Mucosa of rectum (tissue), 2 donors: ENCODE data around the gene RAD51B.

ENCODE experiments used
- H3K27ac ChIP-seq, 2 donors: one replicate each; pipeline ENCODE4 v1.7.0; 2013; ENCODE audit warnings: inconsistent platforms in 2 of 2, low read depth in 2 of 2, low read length in 2 of 2
- H3K27me3 ChIP-seq, 2 donors: one replicate each; pipeline ENCODE4 v1.7.0; 2013; ENCODE audit warnings: low read length in 2 of 2; ENCODE audit not compliant: control insufficient read depth in 2 of 2, insufficient read depth in 2 of 2
- H3K36me3 ChIP-seq, 2 donors: one replicate each; pipeline ENCODE4 v1.7.0; 2013; ENCODE audit warnings: low read length in 2 of 2; ENCODE audit not compliant: control insufficient read depth in 2 of 2, insufficient read depth in 2 of 2
- H3K4me1 ChIP-seq, 2 donors: one replicate each; pipeline ENCODE4 v1.7.0; 2013; ENCODE audit warnings: low read length in 2 of 2, mild to moderate bottlenecking in 1 of 2; ENCODE audit not compliant: control insufficient read depth in 2 of 2, insufficient read depth in 2 of 2
- H3K4me3 ChIP-seq, 2 donors: one replicate each; pipeline ENCODE4 v1.7.0; 2013; ENCODE audit warnings: low read length in 2 of 2
- H3K9ac ChIP-seq, 2 donors: one replicate each; pipeline ENCODE4 v1.7.0; 2013; ENCODE audit warnings: low read length in 2 of 2, low read depth in 1 of 2, mild to moderate bottlenecking in 1 of 2
- H3K9me3 ChIP-seq, 2 donors: one replicate each; pipeline ENCODE4 v1.7.0; 2013; ENCODE audit warnings: low read length in 2 of 2; ENCODE audit not compliant: control insufficient read depth in 2 of 2
- donor health status: healthy.
- donor health status: Normal muscosa, but diverticular disease.

RAD51B gene

GRCh38 chr14:68552602-68553001, 733.0 kb downstream of the RAD51B start:
- no peaks in the 10 kb centered on the region for H3K27me3 ChIP-seq
- peaks cover 9 to 16% of the 10 kb centered on the region in 2 donors for H3K4me1 ChIP-seq
- no peaks in the 10 kb centered on the region for H3K36me3 ChIP-seq
- peak overlapping the region in 1 of 2 donors; percentile 48 for H3K27ac ChIP-seq
- H3K4me3 ChIP-seq = no peak overlapping the region
- no peaks in the 10 kb centered on the region for H3K9me3 ChIP-seq
- H3K9ac ChIP-seq = no peak overlapping the region

GRCh38 chr14:68553311-68553710, 733.7 kb downstream of the RAD51B start:
- Histone ChIP-seq H3K4me1 (peaks cover 9 to 13% of the 10 kb centered on the region in 2 donors), H3K9ac (no peak overlapping the region), H3K27ac (peak overlapping the region; percentile 45 to 48)

DNA sequence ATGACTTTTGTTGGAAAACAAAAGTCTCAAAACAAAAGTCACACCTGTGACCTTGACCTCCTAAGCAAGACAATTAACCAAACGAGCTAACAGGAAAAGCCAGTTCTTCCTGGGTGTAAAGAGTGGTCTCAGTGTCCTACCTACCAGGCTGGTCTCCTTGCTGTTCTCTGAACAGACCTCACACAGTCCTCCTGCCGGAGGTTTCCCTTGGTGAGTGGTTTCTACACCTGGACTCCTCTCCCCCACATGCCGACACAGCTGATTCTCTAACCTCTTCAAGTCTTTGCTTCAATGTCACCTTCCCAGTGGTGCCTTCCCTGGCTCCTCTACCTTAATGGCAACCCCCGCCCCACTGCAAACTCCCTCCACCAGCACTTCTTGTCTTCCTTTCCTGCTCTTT, 734.7 kb downstream of the RAD51B start:
- Histone ChIP-seq H3K27ac (no peak overlapping the region), H3K9me3 (no peaks in the 10 kb centered on the region), H3K4me3 (no peak overlapping the region), H3K4me1 (peaks cover 2 to 13% of the 10 kb centered on the region in 2 donors), H3K9ac (no peak overlapping the region), H3K27me3 (no peaks in the 10 kb centered on the region), H3K36me3 (no peaks in the 10 kb centered on the region)

More at GRCh38 chr14:68553311-68553710, 733.7 kb downstream of the RAD51B start:
- no peak overlapping the region for H3K4me3 ChIP-seq
- H3K9me3 ChIP-seq = no peaks in the 10 kb centered on the region
- H3K27me3 ChIP-seq = no peaks in the 10 kb centered on the region
- no peaks in the 10 kb centered on the region for H3K36me3 ChIP-seq

DNA sequence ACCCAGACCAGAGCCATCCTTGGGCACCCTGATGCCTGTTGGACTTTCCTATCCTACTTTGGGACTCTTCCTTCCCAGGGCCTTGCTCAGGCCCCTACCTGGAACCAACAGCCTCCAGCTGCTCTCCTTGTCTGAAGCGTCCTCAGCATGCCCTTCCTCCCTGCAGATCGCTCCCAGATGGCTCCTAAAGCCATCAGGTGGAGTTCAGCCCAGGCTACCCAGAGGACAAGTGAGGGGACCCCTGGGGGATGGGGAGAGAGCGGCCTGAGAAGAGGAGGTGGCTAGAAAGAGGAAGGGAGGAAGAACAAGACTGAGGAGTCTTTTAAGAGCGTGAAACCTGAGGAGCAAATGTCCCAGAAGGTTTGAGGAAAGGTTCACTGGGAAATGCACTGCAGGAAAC, 736.7 kb downstream of the RAD51B start:
- H3K4me1 ChIP-seq = peaks cover 2 to 5% of the 10 kb centered on the region in 2 donors
- no peak overlapping the region for H3K27ac ChIP-seq
- H3K27me3 ChIP-seq = no peaks in the 10 kb centered on the region
- H3K4me3 ChIP-seq = no peak overlapping the region
- H3K9ac ChIP-seq = no peak overlapping the region
- no peaks in the 10 kb centered on the region for H3K36me3 ChIP-seq
- H3K9me3 ChIP-seq = no peaks in the 10 kb centered on the region

- Histone ChIP-seq H3K36me3 (no peaks in the 10 kb centered on the region), H3K9me3 (no peaks in the 10 kb centered on the region), H3K4me1 (peaks cover 2 to 3% of the 10 kb centered on the region in 2 donors), H3K4me3 (no peak overlapping the region), H3K9ac (no peak overlapping the region), H3K27me3 (no peaks in the 10 kb centered on the region), H3K27ac (no peak overlapping the region)
Observed at GRCh38 chr14:68557648-68558047, 738.1 kb downstream of the RAD51B start.

- Histone ChIP-seq H3K9ac (no peak overlapping the region), H3K27me3 (no peaks in the 10 kb centered on the region), H3K9me3 (no peaks in the 10 kb centered on the region), H3K36me3 (no peaks in the 10 kb centered on the region), H3K27ac (no peak overlapping the region), H3K4me1 (peaks cover 2 to 3% of the 10 kb centered on the region in 2 donors), H3K4me3 (no peak overlapping the region)
Observed at GRCh38 chr14:68558096-68558495, 738.5 kb downstream of the RAD51B start.

- Histone ChIP-seq H3K27ac (no peak overlapping the region), H3K36me3 (no peaks in the 10 kb centered on the region), H3K9ac (no peak overlapping the region), H3K27me3 (no peaks in the 10 kb centered on the region), H3K9me3 (no peaks in the 10 kb centered on the region), H3K4me3 (no peak overlapping the region), H3K4me1 (peaks cover 2 to 13% of the 10 kb centered on the region in 2 donors)
Observed at GRCh38 chr14:68559949-68560348, 740.4 kb downstream of the RAD51B start.

GRCh38 chr14:68561531-68562007, 742.0 kb downstream of the RAD51B start:
- Histone ChIP-seq H3K36me3 (no peaks in the 10 kb centered on the region), H3K4me3 (no peak overlapping the region), H3K27ac (no peak overlapping the region), H3K4me1 (peaks cover 0 to 10% of the 10 kb centered on the region in 2 donors), H3K9me3 (no peaks in the 10 kb centered on the region), H3K9ac (no peak overlapping the region), H3K27me3 (no peaks in the 10 kb centered on the region)

GRCh38 chr14:68562911-68563250, 743.3 kb downstream of the RAD51B start:
- Histone ChIP-seq H3K27me3 (no peaks in the 10 kb centered on the region), H3K9me3 (no peaks in the 10 kb centered on the region), H3K36me3 (no peaks in the 10 kb centered on the region), H3K4me1 (peaks cover 0 to 10% of the 10 kb centered on the region in 2 donors), H3K27ac (peak overlapping the region; percentile 1 to 74), H3K4me3 (no peak overlapping the region), H3K9ac (no peak overlapping the region)

DNA sequence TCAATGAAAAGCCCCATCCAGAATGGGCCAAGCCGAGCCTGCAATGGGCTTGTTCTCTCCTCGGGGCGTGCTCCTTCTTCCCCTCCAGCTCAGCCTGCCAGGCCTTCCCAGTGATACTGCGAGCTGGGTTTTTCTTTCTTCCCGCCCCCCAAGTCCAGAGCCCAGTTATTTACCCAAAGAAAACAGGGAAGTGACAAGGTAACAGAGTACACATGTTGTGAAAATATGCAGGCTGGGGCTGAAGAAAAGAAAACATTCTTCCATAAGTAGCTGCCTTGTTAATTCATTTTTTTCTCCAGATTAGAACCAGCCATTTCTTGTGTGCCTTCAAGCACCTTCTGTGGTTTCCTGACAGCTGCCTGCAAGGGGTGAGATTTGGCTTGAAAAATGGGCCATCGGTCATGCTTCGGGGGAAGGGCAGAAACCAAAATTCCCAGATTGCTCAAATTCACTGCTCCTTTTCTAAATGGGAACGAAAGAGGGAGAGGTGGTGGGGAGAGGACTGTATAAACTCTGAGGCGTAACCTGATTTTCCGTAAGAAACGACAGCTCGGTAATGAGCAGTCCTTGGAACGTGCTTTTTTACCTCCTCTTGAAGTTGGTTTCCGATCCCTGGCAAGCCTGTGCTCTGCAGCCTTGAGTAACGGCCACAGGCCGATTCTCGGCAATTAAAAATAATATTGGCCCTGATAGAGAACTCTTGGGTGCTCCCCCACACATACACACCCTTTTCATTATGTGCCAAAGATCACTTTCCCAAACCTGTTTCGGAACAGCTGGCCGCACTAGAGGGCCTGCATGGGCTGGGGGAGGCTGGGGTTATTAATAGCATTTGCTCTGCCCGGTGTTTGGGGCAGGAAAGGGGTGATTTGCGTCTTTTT, 743.9 kb downstream of the RAD51B start:
- no peaks in the 10 kb centered on the region for H3K36me3 ChIP-seq
- H3K9ac ChIP-seq = no peak overlapping the region
- H3K9me3 ChIP-seq = no peaks in the 10 kb centered on the region
- H3K4me3 ChIP-seq = no peak overlapping the region
- H3K27ac ChIP-seq = peak overlapping the region; percentile 4 to 74
- peaks cover 0 to 10% of the 10 kb centered on the region in 2 donors for H3K4me1 ChIP-seq
- H3K27me3 ChIP-seq = no peaks in the 10 kb centered on the region
